Hepatocyte (in vitro differentiated cells): ENCODE results near the gene NDUFS6. TPM values are rescaled to one million over a fixed set of nuclear protein-coding genes. Genes with fewer than 3 reads are reported as not detected.

Source experiments
- DNase-seq: peaks from one replicate; pipeline ENCODE4 v3.0.0-alpha.2; 2016; ENCODE audit warnings: low spot score
- H2AFZ ChIP-seq: fragments of 200-600 bp; sonication (generic); 2 replicates; pipeline ENCODE4 v1.6.0; 2016; ENCODE audit warnings: antibody characterized with exemption, mild to moderate bottlenecking
- H3K27ac ChIP-seq: fragments of 200-600 bp; sonication (generic); 2 replicates; pipeline ENCODE4 v1.5.1; 2016; ENCODE audit warnings: mild to moderate bottlenecking
- H3K27me3 ChIP-seq: fragments of 200-600 bp; sonication (generic); 2 replicates; pipeline ENCODE4 v1.6.1; 2016
- H3K36me3 ChIP-seq: fragments of 200-600 bp; sonication (generic); replicated peaks from 2 replicates; pipeline ENCODE4 v1.5.1; 2016; ENCODE audit warnings: low read depth; ENCODE audit not compliant: insufficient read depth
- H3K4me1 ChIP-seq: fragments of 200-600 bp; sonication (generic); 2 replicates; pipeline ENCODE4 v1.5.1; 2016; ENCODE audit warnings: mild to moderate bottlenecking, moderate library complexity; ENCODE audit not compliant: insufficient read depth
- H3K4me2 ChIP-seq: fragments of 200-600 bp; sonication (generic); 2 replicates; pipeline ENCODE4 v1.6.0; 2016
- H3K4me3 ChIP-seq: fragments of 200-600 bp; sonication (generic); 2 replicates; pipeline ENCODE4 v1.5.1; 2016; ENCODE audit warnings: mild to moderate bottlenecking
- H3K79me2 ChIP-seq: fragments of 200-600 bp; sonication (generic); 2 replicates; pipeline ENCODE4 v1.6.0; 2017; ENCODE audit warnings: mild to moderate bottlenecking
- H3K9me2 ChIP-seq: fragments of 200-600 bp; sonication (generic); replicated peaks from 2 replicates; pipeline ENCODE4 v1.6.0; 2017; ENCODE audit warnings: mild to moderate bottlenecking; ENCODE audit not compliant: insufficient read depth
- H3K9me3 ChIP-seq: fragments of 200-600 bp; sonication (generic); 2 replicates; pipeline ENCODE4 v1.5.1; 2016; ENCODE audit warnings: low read depth, mild to moderate bottlenecking
- H4K20me1 ChIP-seq: fragments of 200-600 bp; sonication (generic); 2 replicates; pipeline ENCODE4 v1.6.0; 2016; ENCODE audit warnings: mild to moderate bottlenecking; ENCODE audit not compliant: insufficient read depth, poor library complexity, severe bottlenecking
- EZH2 ChIP-seq: fragments of 200-600 bp; sonication (generic); IDR thresholded peaks from 2 replicates; pipeline ENCODE4 v1.6.1; 2016; ENCODE audit warnings: antibody characterized with exemption, mild to moderate bottlenecking, borderline replicate concordance
- EZH2phosphoT487 ChIP-seq: fragments of 200-600 bp; sonication (generic); IDR thresholded peaks from one replicate; pipeline ENCODE4 v1.6.1; 2018; ENCODE audit warnings: antibody characterized with exemption, mild to moderate bottlenecking, low read depth, moderate library complexity; ENCODE audit not compliant: unreplicated experiment, severe bottlenecking
- WGBS: methylation state at CpG from one replicate; pipeline ENCODE4 v1.1.6; 2016; ENCODE audit warnings: low lambda C conversion rate; ENCODE audit errors: missing lambda C conversion rate; 5-methylcytosine and 5-hydroxymethylcytosine counted together
- polyA plus RNA-seq: library from polyadenylated mRNA; unstranded; fragments of >200 nt; fragmentation: Nextera tagmentation; extraction: Ambion mirVana; gene quantifications from 2 replicates; pipeline ENCODE4 v1.2.1, GENCODE V29; 2016
- total RNA-seq: library from RNA; depleted of rRNA; stranded (reverse); fragments of >200 nt; gene quantifications from 2 replicates; pipeline ENCODE4 v1.2.3, GENCODE V29; 2014
- TF ChIP-seq, protein P1 (sequence below): fragments of 200-600 bp; sonication (generic); IDR thresholded peaks from 2 replicates; pipeline ENCODE4 v1.5.1; 2016; ENCODE audit warnings: antibody characterized with exemption, mild to moderate bottlenecking; ENCODE audit not compliant: poor library complexity

The NDUFS6 gene
- total and polyA plus RNA-seq, 2 experiments from 2014 or later = 29.3 to 108 TPM

DNA sequence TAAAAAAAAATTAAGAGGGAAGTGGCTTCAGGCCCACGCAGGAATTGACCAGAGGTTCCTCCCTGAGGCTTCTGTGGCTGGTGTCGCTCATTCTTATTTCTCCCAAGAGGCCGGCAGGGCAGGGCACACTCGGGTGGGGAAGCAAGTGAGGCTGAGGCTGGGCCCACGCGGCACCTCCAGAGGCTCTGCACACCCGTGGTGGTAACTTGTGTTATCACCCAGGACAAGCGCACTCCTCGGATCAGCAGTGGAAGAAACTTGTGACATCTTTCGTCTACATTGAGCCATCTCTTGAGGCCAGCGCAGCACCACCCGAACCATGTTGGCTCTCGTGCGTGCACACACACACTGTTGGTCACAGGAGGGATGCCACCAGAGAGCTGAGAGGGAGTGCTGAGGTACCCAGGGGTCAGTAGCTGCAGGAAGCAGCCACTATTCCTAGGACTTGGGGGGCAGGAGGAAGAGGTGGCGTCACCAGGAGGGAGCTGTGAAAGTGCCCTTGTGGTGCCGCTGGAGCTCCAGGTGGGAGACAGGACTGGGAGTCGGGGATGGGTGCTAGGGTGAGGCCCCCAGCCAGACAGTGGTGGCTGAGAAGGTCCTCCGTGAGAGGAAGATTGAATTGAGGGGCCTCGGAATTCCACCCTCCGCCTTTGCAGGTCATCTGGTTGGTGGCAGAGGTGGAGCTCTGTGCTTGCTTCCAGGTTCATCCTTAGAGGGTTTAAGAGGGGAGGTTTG, 6.4 kb downstream of the NDUFS6 start:
- Histone ChIP-seq H2AFZ (no peak overlapping the region), H3K9me3 (no peaks in the 10 kb centered on the region), H3K4me2 (no peak overlapping the region), H3K4me3 (no peak overlapping the region), H3K36me3 (no peaks in the 10 kb centered on the region), H3K9me2 (no peaks in the 10 kb centered on the region), H3K79me2 (peaks cover 38% of the 10 kb centered on the region), H3K27me3 (no peaks in the 10 kb centered on the region), H3K4me1 (peaks cover under 1% of the 10 kb centered on the region), H3K27ac (no peak overlapping the region), H4K20me1 (peaks cover 6% of the 10 kb centered on the region)
- TF ChIP-seq, protein P1, sequence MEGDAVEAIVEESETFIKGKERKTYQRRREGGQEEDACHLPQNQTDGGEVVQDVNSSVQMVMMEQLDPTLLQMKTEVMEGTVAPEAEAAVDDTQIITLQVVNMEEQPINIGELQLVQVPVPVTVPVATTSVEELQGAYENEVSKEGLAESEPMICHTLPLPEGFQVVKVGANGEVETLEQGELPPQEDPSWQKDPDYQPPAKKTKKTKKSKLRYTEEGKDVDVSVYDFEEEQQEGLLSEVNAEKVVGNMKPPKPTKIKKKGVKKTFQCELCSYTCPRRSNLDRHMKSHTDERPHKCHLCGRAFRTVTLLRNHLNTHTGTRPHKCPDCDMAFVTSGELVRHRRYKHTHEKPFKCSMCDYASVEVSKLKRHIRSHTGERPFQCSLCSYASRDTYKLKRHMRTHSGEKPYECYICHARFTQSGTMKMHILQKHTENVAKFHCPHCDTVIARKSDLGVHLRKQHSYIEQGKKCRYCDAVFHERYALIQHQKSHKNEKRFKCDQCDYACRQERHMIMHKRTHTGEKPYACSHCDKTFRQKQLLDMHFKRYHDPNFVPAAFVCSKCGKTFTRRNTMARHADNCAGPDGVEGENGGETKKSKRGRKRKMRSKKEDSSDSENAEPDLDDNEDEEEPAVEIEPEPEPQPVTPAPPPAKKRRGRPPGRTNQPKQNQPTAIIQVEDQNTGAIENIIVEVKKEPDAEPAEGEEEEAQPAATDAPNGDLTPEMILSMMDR = no peak
- TF ChIP-seq EZH2phosphoT487 (no peak), EZH2 (no peak)
- WGBS = 96% methylated on average over 20 of the region's 20 CpGs
- no peak for DNase-seq

DNA sequence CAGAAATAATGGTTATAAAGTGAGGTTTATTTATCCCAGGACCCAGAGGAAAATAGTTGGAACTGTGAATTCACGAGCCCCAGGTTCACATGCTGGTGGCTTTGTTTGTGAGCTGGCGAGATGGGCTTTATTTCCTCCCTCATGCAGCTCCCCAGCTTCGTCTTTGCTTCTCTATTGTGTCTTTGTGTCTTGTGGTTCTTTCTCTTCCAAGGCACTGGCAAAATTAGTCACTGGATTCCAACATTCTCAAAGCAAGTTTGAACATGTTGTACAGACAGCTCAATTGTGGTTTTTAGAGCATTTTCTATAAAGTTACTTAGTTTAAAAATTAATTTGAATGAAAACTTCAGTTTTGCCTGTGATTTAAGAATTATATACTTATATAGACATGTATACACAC, 7.2 kb downstream of the NDUFS6 start:
- no peak for DNase-seq
- 65% methylated on average over 3 of the region's 3 CpGs for WGBS
- Histone ChIP-seq H3K4me1 (no peaks in the 10 kb centered on the region), H2AFZ (no peak overlapping the region), H3K9me2 (no peaks in the 10 kb centered on the region), H3K79me2 (peaks cover 29% of the 10 kb centered on the region), H3K4me2 (no peak overlapping the region), H4K20me1 (peaks cover 6% of the 10 kb centered on the region), H3K27me3 (no peaks in the 10 kb centered on the region), H3K36me3 (no peaks in the 10 kb centered on the region), H3K27ac (no peak overlapping the region), H3K4me3 (no peak overlapping the region), H3K9me3 (no peaks in the 10 kb centered on the region)
- TF ChIP-seq EZH2 (no peak), EZH2phosphoT487 (no peak)
- TF ChIP-seq, protein P1 = no peak

DNA sequence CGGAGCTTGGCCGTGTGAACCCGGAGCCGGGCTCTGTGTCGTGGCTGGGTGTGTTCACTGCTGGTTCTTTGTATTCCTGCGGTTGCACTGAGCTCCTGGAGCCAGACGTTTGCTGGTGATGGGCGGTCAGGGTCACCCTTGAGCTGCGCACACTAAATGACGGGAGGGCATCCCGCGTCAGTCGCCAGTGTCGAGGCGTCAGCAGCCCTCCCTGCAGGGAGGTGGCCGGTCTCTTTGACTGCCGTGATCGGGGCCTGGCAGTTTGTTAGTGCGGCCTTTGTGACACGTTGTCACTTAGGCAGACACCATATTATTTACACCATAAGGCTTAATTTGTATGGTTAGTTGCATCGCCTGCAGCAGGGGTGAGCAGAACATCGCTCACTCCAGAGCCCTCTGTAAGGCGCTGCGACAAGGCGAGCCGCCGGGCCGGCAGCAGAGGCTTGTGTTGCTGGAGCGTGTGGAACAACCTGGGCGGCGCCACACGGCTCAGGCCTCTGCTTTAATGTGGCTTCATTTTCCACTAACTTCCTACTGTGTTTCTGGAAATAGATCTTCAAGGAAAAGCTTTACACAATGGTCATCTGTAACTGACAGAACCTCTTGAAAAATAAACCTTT, 8.3 kb downstream of the NDUFS6 start:
- Histone ChIP-seq H2AFZ (no peak overlapping the region), H3K4me2 (no peak overlapping the region), H3K9me3 (no peaks in the 10 kb centered on the region), H3K4me3 (no peak overlapping the region), H3K27me3 (no peaks in the 10 kb centered on the region), H3K9me2 (no peaks in the 10 kb centered on the region), H3K36me3 (no peaks in the 10 kb centered on the region), H3K79me2 (peaks cover 20% of the 10 kb centered on the region), H4K20me1 (peaks cover 6% of the 10 kb centered on the region), H3K4me1 (no peaks in the 10 kb centered on the region), H3K27ac (no peak overlapping the region)
- DNase-seq = no peak
- no peak for TF ChIP-seq EZH2
- TF ChIP-seq, protein P1 = no peak
- TF ChIP-seq EZH2phosphoT487 = no peak
- WGBS = 90% methylated on average over 32 of the region's 32 CpGs
